ENCODE results near the gene TIAM1. TPM values are rescaled to one million over a fixed set of nuclear protein-coding genes. Genes with fewer than 3 reads are reported as not detected.

The TIAM1 gene
- total and polyA plus RNA-seq, 2 donors from 2014 or later, result 4.6 to 30.0 TPM

GRCh38 chr21:31334648-31335121, 9.4 kb downstream of the TIAM1 start:
- Histone ChIP-seq H3K4me1 (ENCODE audit: control insufficient read depth in 2 of 3, insufficient read depth in 2 of 3, low read depth in 1 of 3, low read length in 3 of 3) (no peaks in the 10 kb centered on the region), H3K27ac (ENCODE audit: low read depth in 2 of 2, low read length in 2 of 2) (no peak overlapping the region), H3K9ac (ENCODE audit: low read length in 3 of 3) (no peak overlapping the region), H3K4me3 (ENCODE audit: low read length in 3 of 3) (no peak overlapping the region), H3K36me3 (ENCODE audit: control insufficient read depth in 2 of 3, insufficient read depth in 3 of 3, low read length in 3 of 3) (no peaks in the 10 kb centered on the region), H3K27me3 (ENCODE audit: control insufficient read depth, insufficient read depth, low read length) (no peaks in the 10 kb centered on the region), H3K9me3 (ENCODE audit: control insufficient read depth in 2 of 3, insufficient read depth in 1 of 3, low read length in 3 of 3) (peaks cover 0 to 6% (median 0%) of the 10 kb centered on the region in 3 donors)
- TF ChIP-seq CTCF (IDR thresholded peaks at IDR 0.05; ENCODE audit: borderline replicate concordance, extremely low read depth, insufficient read depth), result no peak
- DNase-seq, result no peak
- intact Hi-C loops (cut with DNase I), result no loop called here
- no peak for FAIRE-seq

GRCh38 chr21:31332525-31332924, 11.5 kb downstream of the TIAM1 start:
- no peak overlapping the region for H3K4me3 ChIP-seq (ENCODE audit: low read length in 3 of 3)
- no peaks in the 10 kb centered on the region for H3K27me3 ChIP-seq (ENCODE audit: control insufficient read depth, insufficient read depth, low read length)
- intact Hi-C loops (cut with DNase I), result no loop called here
- FAIRE-seq, result no peak
- no peaks in the 10 kb centered on the region for H3K36me3 ChIP-seq (ENCODE audit: control insufficient read depth in 2 of 3, insufficient read depth in 3 of 3, low read length in 3 of 3)
- H3K27ac ChIP-seq (ENCODE audit: low read depth in 2 of 2, low read length in 2 of 2), result no peak overlapping the region
- no peak for TF ChIP-seq CTCF (IDR thresholded peaks at IDR 0.05; ENCODE audit: borderline replicate concordance, extremely low read depth, insufficient read depth)
- H3K4me1 ChIP-seq (ENCODE audit: control insufficient read depth in 2 of 3, insufficient read depth in 2 of 3, low read depth in 1 of 3, low read length in 3 of 3), result no peaks in the 10 kb centered on the region
- no peak for DNase-seq
- H3K9me3 ChIP-seq (ENCODE audit: control insufficient read depth in 2 of 3, insufficient read depth in 1 of 3, low read length in 3 of 3), result peaks cover 0 to 6% (median 0%) of the 10 kb centered on the region in 3 donors
- H3K9ac ChIP-seq (ENCODE audit: low read length in 3 of 3), result no peak overlapping the region

- Histone ChIP-seq H3K27ac (ENCODE audit: low read depth in 2 of 2, low read length in 2 of 2) (no peak overlapping the region), H3K4me1 (ENCODE audit: control insufficient read depth in 2 of 3, insufficient read depth in 2 of 3, low read depth in 1 of 3, low read length in 3 of 3) (no peaks in the 10 kb centered on the region), H3K36me3 (ENCODE audit: control insufficient read depth in 2 of 3, insufficient read depth in 3 of 3, low read length in 3 of 3) (no peaks in the 10 kb centered on the region), H3K9ac (ENCODE audit: low read length in 3 of 3) (no peak overlapping the region), H3K9me3 (ENCODE audit: control insufficient read depth in 2 of 3, insufficient read depth in 1 of 3, low read length in 3 of 3) (peaks cover 0 to 6% (median 0%) of the 10 kb centered on the region in 3 donors), H3K27me3 (ENCODE audit: control insufficient read depth, insufficient read depth, low read length) (no peaks in the 10 kb centered on the region), H3K4me3 (ENCODE audit: low read length in 3 of 3) (no peak overlapping the region)
- TF ChIP-seq CTCF (IDR thresholded peaks at IDR 0.05; ENCODE audit: borderline replicate concordance, extremely low read depth, insufficient read depth), result no peak
- FAIRE-seq (no peak), DNase-seq (no peak)
- intact Hi-C loops (cut with DNase I), result no loop called here
These were observed 12.8 kb downstream of the TIAM1 start for GRCh38 chr21:31331231-31331630.

- intact Hi-C loops (cut with DNase I), result no loop called here
- no peak overlapping the region for H3K27ac ChIP-seq (ENCODE audit: low read depth in 2 of 2, low read length in 2 of 2)
- no peaks in the 10 kb centered on the region for H3K36me3 ChIP-seq (ENCODE audit: control insufficient read depth in 2 of 3, insufficient read depth in 3 of 3, low read length in 3 of 3)
- FAIRE-seq (no peak), DNase-seq (no peak)
- no peaks in the 10 kb centered on the region for H3K4me1 ChIP-seq (ENCODE audit: control insufficient read depth in 2 of 3, insufficient read depth in 2 of 3, low read depth in 1 of 3, low read length in 3 of 3)
- H3K9me3 ChIP-seq (ENCODE audit: control insufficient read depth in 2 of 3, insufficient read depth in 1 of 3, low read length in 3 of 3), result peaks cover 0 to 6% (median 0%) of the 10 kb centered on the region in 3 donors
- TF ChIP-seq CTCF (IDR thresholded peaks at IDR 0.05; ENCODE audit: borderline replicate concordance, extremely low read depth, insufficient read depth), result no peak
- H3K4me3 ChIP-seq (ENCODE audit: low read length in 3 of 3), result no peak overlapping the region
- no peak overlapping the region for H3K9ac ChIP-seq (ENCODE audit: low read length in 3 of 3)
- no peaks in the 10 kb centered on the region for H3K27me3 ChIP-seq (ENCODE audit: control insufficient read depth, insufficient read depth, low read length)
These were observed 13.9 kb downstream of the TIAM1 start for GRCh38 chr21:31330144-31330483.

Measured in kidney (tissue), 14 donors.